Measurements from ENCODE around the gene TBX2. TPM values are rescaled to one million over a fixed set of nuclear protein-coding genes. Genes with fewer than 3 reads are reported as not detected.
A peak's percentile ranks its signal among the peaks of the same experiment; 100 is the strongest.

Gene TBX2
- total and polyA plus RNA-seq, 2 of the 13 experiments (the other 11 are each of a cell fraction or from before 2014, with no cell fraction given) = 2.8 to 15.3 TPM

GRCh38 chr17:61454381-61455323, 55.0 kb downstream of the TBX2 start (continued):
- TF ChIP-seq ZFP37 (CRISPR knock-in tag; IDR thresholded peaks at IDR 0.05; ENCODE audit: borderline replicate concordance) (no peak), POGZ (CRISPR knock-in tag; IDR thresholded peaks at IDR 0.05) (peak; percentile 67), HNF4G (IDR thresholded peaks at IDR 0.05; ENCODE audit: borderline replicate concordance, low read depth, low read length) (peak; percentile 86), HNF4G (CRISPR knock-in tag; IDR thresholded peaks at IDR 0.05; ENCODE audit: borderline replicate concordance, low read depth) (0 out of 2 replicates have a peak, but pooled peaks have one; percentile 25), ZNF230 (CRISPR knock-in tag; IDR thresholded peaks at IDR 0.05) (peak; percentile 88), BCL6 (CRISPR knock-in tag; IDR thresholded peaks at IDR 0.05) (peak; percentile 83), KLF12 (CRISPR knock-in tag; IDR thresholded peaks at IDR 0.05; ENCODE audit: borderline replicate concordance) (peak; percentile 85), BORCS8-MEF2B (CRISPR knock-in tag; IDR thresholded peaks at IDR 0.05) (peak; percentile 91; the same call in 1 of the 2 replicates), POLR2A (IDR thresholded peaks at IDR 0.05; ENCODE audit: insufficient read depth in 1 of 2, low read depth in 2 of 2, low read length in 2 of 2) (no peak), SETDB1 (CRISPR knock-in tag; IDR thresholded peaks at IDR 0.05; ENCODE audit: borderline replicate concordance) (no peak), MXD1 (CRISPR knock-in tag; IDR thresholded peaks at IDR 0.05) (0 out of 2 replicates have a peak, but pooled peaks have one; percentile 62), PHF5A (CRISPR knock-in tag; IDR thresholded peaks at IDR 0.05; ENCODE audit: low read depth, unreplicated experiment) (no peak), ZNF746 (CRISPR knock-in tag; IDR thresholded peaks at IDR 0.05) (peak; percentile 54; the same call in 1 of the 2 replicates), HNRNPK (IDR thresholded peaks at IDR 0.05; ENCODE audit: low read depth, low read length, poor library complexity, severe bottlenecking) (no peak), HOXA5 (CRISPR knock-in tag; IDR thresholded peaks at IDR 0.05) (peak; percentile 68; the same call in 1 of the 2 replicates), ZSCAN5A (CRISPR knock-in tag; IDR thresholded peaks at IDR 0.05; ENCODE audit: borderline replicate concordance) (peak; percentile 83; the same call in 1 of the 2 replicates), ZNF691 (CRISPR knock-in tag; IDR thresholded peaks at IDR 0.05; ENCODE audit: borderline replicate concordance, low read depth) (0 out of 2 replicates have a peak, but pooled peaks have one; percentile 56), ZNF253 (CRISPR knock-in tag; IDR thresholded peaks at IDR 0.05; ENCODE audit: borderline replicate concordance) (no peak), ATF3 (CRISPR knock-in tag; IDR thresholded peaks at IDR 0.05) (peak; percentile 50; the same call in 1 of the 2 replicates), ZNF33A (CRISPR knock-in tag; IDR thresholded peaks at IDR 0.05; ENCODE audit: borderline replicate concordance) (no peak), MAZ (IDR thresholded peaks at IDR 0.05; ENCODE audit: borderline replicate concordance, low read depth, low read length) (no peak), MAZ (CRISPR knock-in tag; IDR thresholded peaks at IDR 0.05; ENCODE audit: low read depth) (no peak), THRA (CRISPR knock-in tag; IDR thresholded peaks at IDR 0.05; ENCODE audit: borderline replicate concordance) (no peak; the same call in 1 of the 2 replicates), GATAD2A (CRISPR knock-in tag; IDR thresholded peaks at IDR 0.05) (peak; percentile 81), ZNF709 (CRISPR knock-in tag; IDR thresholded peaks at IDR 0.05) (peak; percentile 52; the same call in 1 of the 2 replicates)
